Measurements from ENCODE around the gene EPSTI1. TPM values are rescaled to one million over a fixed set of nuclear protein-coding genes. Genes with fewer than 3 reads are reported as not detected.
A peak's percentile ranks its signal among the peaks of the same experiment; 100 is the strongest.

Gene EPSTI1
- total RNA-seq, 1 experiment from 2014 or later = 1.9 TPM

- no peak for DNase-seq
- H3K79me2 ChIP-seq (ENCODE audit: low read length) = no peaks in the 10 kb centered on the region
- no peaks in the 10 kb centered on the region for H3K36me3 ChIP-seq (ENCODE audit: low read depth, low read length)
- TF ChIP-seq EZH2 (IDR thresholded peaks at IDR 0.05; ENCODE audit: low read length, unreplicated experiment) = no peak
- TF ChIP-seq EZH2phosphoT487 (IDR thresholded peaks at IDR 0.05; ENCODE audit: borderline replicate concordance, low read length) = no peak
- TF ChIP-seq, protein P1, sequence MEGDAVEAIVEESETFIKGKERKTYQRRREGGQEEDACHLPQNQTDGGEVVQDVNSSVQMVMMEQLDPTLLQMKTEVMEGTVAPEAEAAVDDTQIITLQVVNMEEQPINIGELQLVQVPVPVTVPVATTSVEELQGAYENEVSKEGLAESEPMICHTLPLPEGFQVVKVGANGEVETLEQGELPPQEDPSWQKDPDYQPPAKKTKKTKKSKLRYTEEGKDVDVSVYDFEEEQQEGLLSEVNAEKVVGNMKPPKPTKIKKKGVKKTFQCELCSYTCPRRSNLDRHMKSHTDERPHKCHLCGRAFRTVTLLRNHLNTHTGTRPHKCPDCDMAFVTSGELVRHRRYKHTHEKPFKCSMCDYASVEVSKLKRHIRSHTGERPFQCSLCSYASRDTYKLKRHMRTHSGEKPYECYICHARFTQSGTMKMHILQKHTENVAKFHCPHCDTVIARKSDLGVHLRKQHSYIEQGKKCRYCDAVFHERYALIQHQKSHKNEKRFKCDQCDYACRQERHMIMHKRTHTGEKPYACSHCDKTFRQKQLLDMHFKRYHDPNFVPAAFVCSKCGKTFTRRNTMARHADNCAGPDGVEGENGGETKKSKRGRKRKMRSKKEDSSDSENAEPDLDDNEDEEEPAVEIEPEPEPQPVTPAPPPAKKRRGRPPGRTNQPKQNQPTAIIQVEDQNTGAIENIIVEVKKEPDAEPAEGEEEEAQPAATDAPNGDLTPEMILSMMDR (conservative IDR thresholded peaks at IDR 0.05; ENCODE audit: low read depth, low read length) = no peak
- CTCF ChIA-PET = no interaction called here
- no peak for ATAC-seq
- H3K27me3 ChIP-seq (ENCODE audit: low read length) = no peaks in the 10 kb centered on the region
- H3K9ac ChIP-seq (ENCODE audit: low read length) = no peak overlapping the region
- POLR2A ChIA-PET (ENCODE audit: unreplicated experiment) = no interaction called here
- no peak overlapping the region for H2AFZ ChIP-seq (ENCODE audit: low read length)
- no peak overlapping the region for H3K27ac ChIP-seq (ENCODE audit: low read length)
- H3K4me3 ChIP-seq (ENCODE audit: low read length) = no peak overlapping the region
- H3K4me1 ChIP-seq (ENCODE audit: insufficient read depth, low read length) = peaks cover 24% of the 10 kb centered on the region
- intact Hi-C loops (cut with micrococcal nuclease) = loop anchor here (10.0 kb wide), 1 partner anchor 909 kb away; no protein-coding TSS in a partner anchor
- no peak overlapping the region for H3K4me2 ChIP-seq (ENCODE audit: low read length)
- H3F3A ChIP-seq (ENCODE audit: low read length, unreplicated experiment) = no peaks in the 10 kb centered on the region
- H4K20me1 ChIP-seq (ENCODE audit: low read length) = no peaks in the 10 kb centered on the region
- no peaks in the 10 kb centered on the region for H3K9me2 ChIP-seq (replicated peaks; ENCODE audit: low read length)
- no TSS peak for BruUV-seq (replicated peaks)
- no peaks in the 10 kb centered on the region for H3K9me3 ChIP-seq (ENCODE audit: low read length)
These were observed 96.3 kb downstream of the EPSTI1 start for GRCh38 chr13:42895776-42896175.

- no peak overlapping the region for H2AFZ ChIP-seq (ENCODE audit: low read length)
- H3K9ac ChIP-seq (ENCODE audit: low read length) = no peak overlapping the region
- intact Hi-C loops (cut with micrococcal nuclease) = loop anchor here (10.0 kb wide), 1 partner anchor 910 kb away; no protein-coding TSS in a partner anchor
- H3K9me2 ChIP-seq (replicated peaks; ENCODE audit: low read length) = no peaks in the 10 kb centered on the region
- H3F3A ChIP-seq (ENCODE audit: low read length, unreplicated experiment) = no peaks in the 10 kb centered on the region
- H3K36me3 ChIP-seq (ENCODE audit: low read depth, low read length) = no peaks in the 10 kb centered on the region
- ATAC-seq (no peak; the same call in 1 of the 2 replicates), DNase-seq (peak; percentile 51)
- H3K4me1 ChIP-seq (ENCODE audit: insufficient read depth, low read length) = peaks cover 24% of the 10 kb centered on the region
- H3K9me3 ChIP-seq (ENCODE audit: low read length) = no peaks in the 10 kb centered on the region
- no peaks in the 10 kb centered on the region for H4K20me1 ChIP-seq (ENCODE audit: low read length)
- no peaks in the 10 kb centered on the region for H3K79me2 ChIP-seq (ENCODE audit: low read length)
- H3K4me2 ChIP-seq (ENCODE audit: low read length) = no peak overlapping the region
- H3K27me3 ChIP-seq (ENCODE audit: low read length) = no peaks in the 10 kb centered on the region
- no TSS peak for BruUV-seq (replicated peaks)
- ChIA-PET CTCF (interaction anchor here (0.7 kb wide), 1 partner anchor 156 kb away, joined by 3 read pairs; no protein-coding TSS in a partner anchor), POLR2A (ENCODE audit: unreplicated experiment) (interaction anchor here (0.7 to 0.8 kb wide), 2 partner anchors 37 to 984 kb away, joined by 4 to 12 read pairs; no protein-coding TSS in a partner anchor)
- no peak overlapping the region for H3K27ac ChIP-seq (ENCODE audit: low read length)
- TF ChIP-seq EZH2 (IDR thresholded peaks at IDR 0.05; ENCODE audit: low read length, unreplicated experiment) = no peak
- TF ChIP-seq EZH2phosphoT487 (IDR thresholded peaks at IDR 0.05; ENCODE audit: borderline replicate concordance, low read length) = no peak
- TF ChIP-seq, protein P1 (conservative IDR thresholded peaks at IDR 0.05; ENCODE audit: low read depth, low read length) = no peak
- H3K4me3 ChIP-seq (ENCODE audit: low read length) = no peak overlapping the region
These were observed 97.2 kb downstream of the EPSTI1 start for GRCh38 chr13:42894765-42895243.

- H3K27me3 ChIP-seq (ENCODE audit: low read length) = no peaks in the 10 kb centered on the region
- H3K4me3 ChIP-seq (ENCODE audit: low read length) = no peak overlapping the region
- H3K4me2 ChIP-seq (ENCODE audit: low read length) = no peak overlapping the region; the same call in 1 of the 2 replicates
- H3K36me3 ChIP-seq (ENCODE audit: low read depth, low read length) = no peaks in the 10 kb centered on the region
- intact Hi-C loops (cut with micrococcal nuclease) = loop anchor here (10.0 kb wide), 1 partner anchor 912 kb away; no protein-coding TSS in a partner anchor
- BruUV-seq (replicated peaks) = no TSS peak
- no peak for ATAC-seq
- no peaks in the 10 kb centered on the region for H4K20me1 ChIP-seq (ENCODE audit: low read length)
- H2AFZ ChIP-seq (ENCODE audit: low read length) = no peak overlapping the region
- H3K4me1 ChIP-seq (ENCODE audit: insufficient read depth, low read length) = peaks cover 24% of the 10 kb centered on the region
- CTCF ChIA-PET = no interaction called here
- H3K9me2 ChIP-seq (replicated peaks; ENCODE audit: low read length) = no peaks in the 10 kb centered on the region
- POLR2A ChIA-PET (ENCODE audit: unreplicated experiment) = no interaction called here
- H3K9me3 ChIP-seq (ENCODE audit: low read length) = no peaks in the 10 kb centered on the region
- no peaks in the 10 kb centered on the region for H3K79me2 ChIP-seq (ENCODE audit: low read length)
- no peaks in the 10 kb centered on the region for H3F3A ChIP-seq (ENCODE audit: low read length, unreplicated experiment)
- H3K9ac ChIP-seq (ENCODE audit: low read length) = no peak overlapping the region
- H3K27ac ChIP-seq (ENCODE audit: low read length) = no peak overlapping the region
- TF ChIP-seq, protein P1 (conservative IDR thresholded peaks at IDR 0.05; ENCODE audit: low read depth, low read length) = no peak
- TF ChIP-seq EZH2phosphoT487 (IDR thresholded peaks at IDR 0.05; ENCODE audit: borderline replicate concordance, low read length) (no peak), EZH2 (IDR thresholded peaks at IDR 0.05; ENCODE audit: low read length, unreplicated experiment) (no peak)
- DNase-seq = peak; percentile 21
These were observed 98.8 kb downstream of the EPSTI1 start for GRCh38 chr13:42893214-42893671.

All from PC-3 (cell line).